Germinal center (tissue), 1 donor: Measurements from ENCODE around the gene TTC12.
A peak's percentile ranks its signal among the peaks of the same experiment; 100 is the strongest.
"Not testable (repeated sequence)": the region's sequence is repeated elsewhere in the genome, so short reads cannot be mapped to it uniquely, and the experiment has no call there.

ENCODE experiments used
- DNase-seq: peaks from one replicate; pipeline ENCODE4 v3.0.0; 2012; ENCODE audit warnings: mixed read lengths, low spot score

Gene TTC12

GRCh38 chr11:113286509-113287497, 27.6 kb upstream of the TTC12 start:
- DNase-seq: no peak

- no peak for DNase-seq
These were observed 26.6 kb upstream of the TTC12 start for GRCh38 chr11:113287801-113288200.

GRCh38 chr11:113288286-113288863, 26.0 kb upstream of the TTC12 start:
- DNase-seq: no peak

- DNase-seq: peak; percentile 74
These were observed 24.8 kb upstream of the TTC12 start for GRCh38 chr11:113289431-113290187.

GRCh38 chr11:113293936-113294335, 20.4 kb upstream of the TTC12 start:
- no peak for DNase-seq

- no peak for DNase-seq
These were observed 18.4 kb upstream of the TTC12 start for GRCh38 chr11:113295993-113296392.

GRCh38 chr11:113296447-113297205, 17.8 kb upstream of the TTC12 start:
- DNase-seq: no peak

GRCh38 chr11:113298496-113298895, 15.9 kb upstream of the TTC12 start:
- not testable (repeated sequence) for DNase-seq

GRCh38 chr11:113304916-113305315, 9.5 kb upstream of the TTC12 start:
- DNase-seq: no peak

- peak; percentile 53 for DNase-seq
These were observed 8.7 kb upstream of the TTC12 start for GRCh38 chr11:113305440-113306336.

GRCh38 chr11:113308601-113309000, 5.8 kb upstream of the TTC12 start:
- no peak for DNase-seq

GRCh38 chr11:113311536-113311935, 2.8 kb upstream of the TTC12 start:
- no peak for DNase-seq

GRCh38 chr11:113313601-113314000, 782 bp upstream of the TTC12 start:
- DNase-seq: no peak

GRCh38 chr11:113314065-113314388, 356 bp upstream of the TTC12 start:
- DNase-seq: no peak

- DNase-seq: no peak
These were observed 1.4 kb downstream of the TTC12 start for GRCh38 chr11:113315811-113316210.

GRCh38 chr11:113316256-113316655, 1.9 kb downstream of the TTC12 start:
- DNase-seq: no peak

GRCh38 chr11:113317339-113317738, 3.0 kb downstream of the TTC12 start:
- DNase-seq: no peak

- DNase-seq: no peak
These were observed 4.7 kb downstream of the TTC12 start for GRCh38 chr11:113319085-113319484.

- DNase-seq: no peak
These were observed 7.8 kb downstream of the TTC12 start for GRCh38 chr11:113322158-113322557.

GRCh38 chr11:113324250-113324649, 9.9 kb downstream of the TTC12 start:
- DNase-seq: no peak

- DNase-seq: no peak
These were observed 15.3 kb downstream of the TTC12 start for GRCh38 chr11:113329725-113330124.
